ENCODE measurements around the gene SYMPK. TPM values are rescaled to one million over a fixed set of nuclear protein-coding genes. Genes with fewer than 3 reads are reported as not detected.

The SYMPK gene
- total RNA-seq, 1 donor from 2014 or later, result 114 TPM

DNA sequence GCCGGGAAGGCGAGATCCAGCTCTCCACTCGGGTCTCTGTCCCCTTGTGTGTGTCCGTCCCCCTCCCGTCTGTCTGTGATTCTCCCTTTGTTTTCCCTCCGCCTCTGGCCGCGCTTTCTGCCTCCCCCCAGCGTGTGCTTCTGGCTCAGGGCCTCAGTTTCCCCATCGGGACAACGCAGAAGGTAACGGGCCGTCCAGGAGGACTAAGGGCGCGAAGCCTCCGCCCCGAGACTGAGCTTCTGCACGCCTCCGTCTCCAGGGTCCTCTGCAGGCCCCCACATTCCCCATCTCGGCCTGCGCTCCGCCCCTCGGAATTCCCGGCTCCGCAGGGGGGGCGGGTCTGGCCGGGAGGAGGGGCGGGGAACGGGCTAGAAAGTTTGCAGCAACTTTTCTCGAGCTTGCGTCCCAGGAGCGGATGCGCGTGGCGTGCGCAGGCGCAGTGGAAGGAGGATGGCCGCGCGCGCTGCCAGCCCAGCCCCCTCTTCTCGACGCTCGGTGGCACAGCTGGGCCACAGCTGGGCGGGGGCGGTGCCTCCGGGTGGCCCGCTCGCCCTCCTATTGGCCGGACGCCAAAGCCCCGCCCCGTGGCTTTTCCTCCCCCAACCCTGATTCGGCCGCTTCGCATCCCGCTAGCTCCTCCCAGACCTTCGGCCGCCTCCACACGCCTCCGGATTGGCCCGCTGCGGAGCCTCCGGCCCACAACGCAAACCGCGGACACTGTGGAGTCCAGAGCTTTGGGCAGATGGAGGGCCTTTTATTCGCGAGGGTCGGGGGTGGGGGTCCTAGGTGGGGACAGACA, 93.8 kb downstream of the SYMPK start, which contains the start of gene SIX5:
Gene SIX5 (minus strand): TSS at position 269 of the 799 bp plus-strand sequence. CDS start 408 bp downstream, outside the sequence.
- H3K36me3 Mint-ChIP-seq (ENCODE audit: insufficient read depth), result peaks cover 9% of the 10 kb centered on the region
- TF ChIP-seq, protein P1, sequence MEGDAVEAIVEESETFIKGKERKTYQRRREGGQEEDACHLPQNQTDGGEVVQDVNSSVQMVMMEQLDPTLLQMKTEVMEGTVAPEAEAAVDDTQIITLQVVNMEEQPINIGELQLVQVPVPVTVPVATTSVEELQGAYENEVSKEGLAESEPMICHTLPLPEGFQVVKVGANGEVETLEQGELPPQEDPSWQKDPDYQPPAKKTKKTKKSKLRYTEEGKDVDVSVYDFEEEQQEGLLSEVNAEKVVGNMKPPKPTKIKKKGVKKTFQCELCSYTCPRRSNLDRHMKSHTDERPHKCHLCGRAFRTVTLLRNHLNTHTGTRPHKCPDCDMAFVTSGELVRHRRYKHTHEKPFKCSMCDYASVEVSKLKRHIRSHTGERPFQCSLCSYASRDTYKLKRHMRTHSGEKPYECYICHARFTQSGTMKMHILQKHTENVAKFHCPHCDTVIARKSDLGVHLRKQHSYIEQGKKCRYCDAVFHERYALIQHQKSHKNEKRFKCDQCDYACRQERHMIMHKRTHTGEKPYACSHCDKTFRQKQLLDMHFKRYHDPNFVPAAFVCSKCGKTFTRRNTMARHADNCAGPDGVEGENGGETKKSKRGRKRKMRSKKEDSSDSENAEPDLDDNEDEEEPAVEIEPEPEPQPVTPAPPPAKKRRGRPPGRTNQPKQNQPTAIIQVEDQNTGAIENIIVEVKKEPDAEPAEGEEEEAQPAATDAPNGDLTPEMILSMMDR (IDR thresholded peaks at IDR 0.05; ENCODE audit: unreplicated experiment), result no peak
- H3K27me3 Mint-ChIP-seq, result no peaks in the 10 kb centered on the region
- H3K4me3 Mint-ChIP-seq (ENCODE audit: low read depth), result peak within 1 kb of the TSS; percentile 97
- peak; percentile 96 for DNase-seq (ENCODE audit: low spot score, unreplicated experiment)
- peak within 1 kb of the TSS; percentile 100 for H3K27ac Mint-ChIP-seq
- peaks cover 25% of the 10 kb centered on the region for H3K4me1 Mint-ChIP-seq (ENCODE audit: low read depth)
- H3K9me3 Mint-ChIP-seq (ENCODE audit: low read depth), result no peaks in the 10 kb centered on the region

DNA sequence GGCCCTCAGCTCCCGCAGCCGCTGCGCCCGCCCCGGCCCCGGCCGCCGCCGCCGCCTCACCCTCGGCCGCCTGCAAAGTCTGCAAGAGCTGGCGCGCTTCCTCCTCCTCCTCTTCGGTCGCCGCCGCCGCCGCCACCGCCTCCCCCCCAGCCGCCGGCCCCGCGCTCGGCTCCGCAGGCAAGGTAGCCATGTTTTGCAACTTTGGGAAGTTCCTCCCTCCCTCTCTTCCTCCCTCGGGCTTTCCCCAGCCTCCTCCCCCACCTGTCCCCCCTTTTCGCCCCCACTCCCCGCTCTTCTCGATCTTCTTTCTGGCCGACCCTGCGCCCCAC, 94.3 kb downstream of the SYMPK start:
- no peaks in the 10 kb centered on the region for H3K9me3 Mint-ChIP-seq (ENCODE audit: low read depth)
- peaks cover 9% of the 10 kb centered on the region for H3K36me3 Mint-ChIP-seq (ENCODE audit: insufficient read depth)
- TF ChIP-seq, protein P1 (IDR thresholded peaks at IDR 0.05; ENCODE audit: unreplicated experiment), result no peak
- peaks cover 25% of the 10 kb centered on the region for H3K4me1 Mint-ChIP-seq (ENCODE audit: low read depth)
- no peak for DNase-seq (ENCODE audit: low spot score, unreplicated experiment)
- H3K4me3 Mint-ChIP-seq (ENCODE audit: low read depth), result peak overlapping the region; percentile 97
- no peaks in the 10 kb centered on the region for H3K27me3 Mint-ChIP-seq
- peak overlapping the region; percentile 100 for H3K27ac Mint-ChIP-seq

DNA sequence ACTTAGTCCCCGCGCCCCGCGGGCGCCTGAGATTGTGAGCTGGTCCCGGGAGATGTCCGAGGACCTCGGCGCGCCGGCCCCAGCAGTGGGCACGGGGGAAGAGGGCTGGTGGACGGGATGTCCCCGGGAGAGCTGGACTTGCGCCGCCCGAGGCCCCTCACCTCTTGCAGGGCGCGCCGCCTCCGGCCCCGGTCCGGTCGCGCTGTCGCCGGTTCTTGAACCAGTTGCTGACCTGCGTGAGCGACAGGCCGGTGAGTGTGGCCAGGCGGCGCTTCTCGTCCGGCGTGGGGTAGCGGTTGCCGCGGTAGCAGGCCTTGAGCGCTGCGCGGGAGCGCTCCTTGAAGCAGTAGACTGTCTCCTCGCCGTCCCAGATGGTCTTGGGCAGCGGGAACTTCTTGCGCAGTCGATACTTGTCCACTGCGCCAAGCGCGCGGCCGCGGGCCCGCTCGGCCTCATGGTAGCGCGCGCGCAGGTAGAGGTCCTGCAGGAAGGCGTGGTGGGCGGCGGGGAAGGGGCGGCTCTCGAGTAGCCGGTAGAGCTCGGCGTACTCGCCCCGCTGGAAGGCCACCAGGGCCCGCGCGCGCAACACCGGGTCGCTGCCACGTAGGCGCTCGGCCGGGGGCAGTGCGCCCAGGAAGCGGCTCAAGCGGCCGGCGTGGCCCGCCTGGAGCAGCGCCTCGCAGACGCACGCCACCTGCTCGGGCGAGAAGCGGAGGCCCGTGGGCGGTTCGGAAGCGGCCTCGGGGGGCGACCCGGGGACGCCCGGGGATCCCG, 94.9 kb downstream of the SYMPK start:
- Mint-ChIP-seq H3K27ac (peak overlapping the region; percentile 93), H3K4me3 (ENCODE audit: low read depth) (peak overlapping the region; percentile 79), H3K27me3 (no peaks in the 10 kb centered on the region), H3K36me3 (ENCODE audit: insufficient read depth) (peaks cover 7% of the 10 kb centered on the region), H3K4me1 (ENCODE audit: low read depth) (peaks cover 21% of the 10 kb centered on the region), H3K9me3 (ENCODE audit: low read depth) (no peaks in the 10 kb centered on the region)
- peak; percentile 57 for DNase-seq (ENCODE audit: low spot score, unreplicated experiment)
- TF ChIP-seq, protein P1 (IDR thresholded peaks at IDR 0.05; ENCODE audit: unreplicated experiment), result no peak

DNA sequence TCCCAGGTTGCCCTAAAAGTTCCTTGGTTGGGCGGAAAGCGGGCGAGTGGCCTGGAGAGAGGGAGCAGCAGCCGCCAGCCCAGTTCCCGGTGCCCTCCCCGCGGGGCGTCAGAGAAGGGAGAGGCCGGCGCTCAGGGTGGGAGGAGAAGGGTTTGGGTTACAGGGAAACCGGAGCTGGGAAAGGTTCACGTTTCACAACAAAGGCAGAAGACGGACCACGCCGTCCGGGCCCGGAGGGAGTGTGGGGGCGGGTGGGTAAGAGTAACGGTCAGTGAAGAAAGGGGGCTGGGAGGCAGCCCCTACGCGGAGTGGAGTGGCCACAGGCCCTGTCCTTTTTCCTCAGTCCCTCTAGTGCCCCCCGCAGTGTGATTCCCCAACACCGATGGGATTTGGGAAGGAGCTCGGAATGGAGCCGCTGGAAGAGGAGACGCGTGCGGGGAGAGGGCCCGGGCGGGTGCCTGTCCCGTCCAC, 95.5 kb downstream of the SYMPK start:
- Mint-ChIP-seq H3K27me3 (no peaks in the 10 kb centered on the region), H3K27ac (peak overlapping the region; percentile 93), H3K36me3 (ENCODE audit: insufficient read depth) (peaks cover 7% of the 10 kb centered on the region), H3K9me3 (ENCODE audit: low read depth) (no peaks in the 10 kb centered on the region), H3K4me1 (ENCODE audit: low read depth) (peaks cover 21% of the 10 kb centered on the region), H3K4me3 (ENCODE audit: low read depth) (peak overlapping the region; percentile 79)
- TF ChIP-seq, protein P1 (IDR thresholded peaks at IDR 0.05; ENCODE audit: unreplicated experiment), result no peak
- DNase-seq (ENCODE audit: low spot score, unreplicated experiment), result no peak

DNA sequence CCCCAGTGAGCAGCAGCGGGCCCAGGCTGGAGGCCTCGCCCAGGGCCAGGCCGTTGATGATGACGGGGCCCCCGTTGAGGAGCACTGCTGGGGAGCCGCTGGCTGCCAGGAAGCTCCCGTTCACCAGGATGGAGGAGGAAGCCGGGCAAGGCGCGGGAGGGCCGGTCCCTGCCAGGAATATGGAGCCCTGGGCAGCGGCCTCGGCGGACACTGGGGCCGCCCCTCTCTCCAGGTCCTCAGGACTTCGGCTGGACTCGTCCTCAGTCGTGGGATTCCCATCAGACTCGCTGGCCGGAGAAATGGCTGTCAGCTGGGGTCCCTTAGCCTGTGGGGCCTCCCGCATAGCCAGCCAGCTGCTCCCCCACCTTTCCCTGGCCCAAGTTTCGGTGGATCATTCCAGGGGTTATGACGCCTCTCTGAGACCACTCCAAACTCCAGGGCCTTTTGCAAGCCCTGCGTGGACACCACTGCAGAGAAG, 96.0 kb downstream of the SYMPK start:
- H3K9me3 Mint-ChIP-seq (ENCODE audit: low read depth), result no peaks in the 10 kb centered on the region
- H3K4me1 Mint-ChIP-seq (ENCODE audit: low read depth), result peaks cover 17% of the 10 kb centered on the region
- TF ChIP-seq, protein P1 (IDR thresholded peaks at IDR 0.05; ENCODE audit: unreplicated experiment), result no peak
- H3K27me3 Mint-ChIP-seq, result peaks cover 3% of the 10 kb centered on the region
- peak overlapping the region; percentile 79 for H3K4me3 Mint-ChIP-seq (ENCODE audit: low read depth)
- peaks cover 3% of the 10 kb centered on the region for H3K36me3 Mint-ChIP-seq (ENCODE audit: insufficient read depth)
- no peak for DNase-seq (ENCODE audit: low spot score, unreplicated experiment)
- H3K27ac Mint-ChIP-seq, result peak overlapping the region; percentile 93

Measured in progenitor cell of endocrine pancreas (in vitro differentiated cells).